Measurements from ENCODE around the gene ADAMTS2. TPM values are rescaled to one million over a fixed set of nuclear protein-coding genes. Genes with fewer than 3 reads are reported as not detected.
A peak's percentile ranks its signal among the peaks of the same experiment; 100 is the strongest.

Gene ADAMTS2
- total and polyA plus RNA-seq, 12 donors = 4.3 to 70.3 (median 22.4) TPM

DNA sequence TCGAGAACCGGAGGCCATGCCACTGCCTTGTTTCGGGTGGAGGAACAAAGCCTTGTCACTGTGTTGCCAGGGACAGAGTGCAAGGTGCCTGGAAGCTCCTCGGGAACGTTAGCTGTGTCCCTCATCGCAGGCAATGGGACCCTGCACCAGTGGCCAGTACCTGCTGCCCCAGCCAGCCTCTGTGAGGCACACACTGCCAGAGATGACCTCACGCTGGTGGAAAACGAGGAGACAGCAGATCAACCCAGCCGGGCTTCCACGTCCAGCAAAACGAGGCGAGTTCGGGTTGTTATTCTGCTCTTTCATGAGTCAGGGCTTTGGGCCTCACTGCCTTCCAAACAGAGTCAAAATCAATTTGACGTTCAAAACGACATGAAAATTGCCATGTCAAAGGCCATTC, 104.1 kb downstream of the ADAMTS2 start:
- Histone ChIP-seq H3K27ac (peak overlapping the region in 1 of 5 donors; percentile 50), H3K27me3 (no peaks in the 10 kb centered on the region), H3K36me3 (replicated peaks in 1 of 2) (no peaks in the 10 kb centered on the region), H3K4me1 (replicated peaks in 1 of 2) (peaks cover 0 to 12% of the 10 kb centered on the region in 2 donors), H3K9me3 (replicated peaks in 1 of 3) (no peaks in the 10 kb centered on the region), H3K4me3 (no peak overlapping the region)
- intact Hi-C loops (cut with DNase I) = no loop called here
- DNase-seq = peak in 1 of 7 donors; percentile 18
- TF ChIP-seq, protein P1, sequence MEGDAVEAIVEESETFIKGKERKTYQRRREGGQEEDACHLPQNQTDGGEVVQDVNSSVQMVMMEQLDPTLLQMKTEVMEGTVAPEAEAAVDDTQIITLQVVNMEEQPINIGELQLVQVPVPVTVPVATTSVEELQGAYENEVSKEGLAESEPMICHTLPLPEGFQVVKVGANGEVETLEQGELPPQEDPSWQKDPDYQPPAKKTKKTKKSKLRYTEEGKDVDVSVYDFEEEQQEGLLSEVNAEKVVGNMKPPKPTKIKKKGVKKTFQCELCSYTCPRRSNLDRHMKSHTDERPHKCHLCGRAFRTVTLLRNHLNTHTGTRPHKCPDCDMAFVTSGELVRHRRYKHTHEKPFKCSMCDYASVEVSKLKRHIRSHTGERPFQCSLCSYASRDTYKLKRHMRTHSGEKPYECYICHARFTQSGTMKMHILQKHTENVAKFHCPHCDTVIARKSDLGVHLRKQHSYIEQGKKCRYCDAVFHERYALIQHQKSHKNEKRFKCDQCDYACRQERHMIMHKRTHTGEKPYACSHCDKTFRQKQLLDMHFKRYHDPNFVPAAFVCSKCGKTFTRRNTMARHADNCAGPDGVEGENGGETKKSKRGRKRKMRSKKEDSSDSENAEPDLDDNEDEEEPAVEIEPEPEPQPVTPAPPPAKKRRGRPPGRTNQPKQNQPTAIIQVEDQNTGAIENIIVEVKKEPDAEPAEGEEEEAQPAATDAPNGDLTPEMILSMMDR (IDR thresholded peaks at IDR 0.05) = no peak
- TF ChIP-seq POLR2A (IDR thresholded peaks at IDR 0.05) = no peak
- 77 to 82% (median 81%) methylated on average over 14 to 15 of the region's 15 CpGs for WGBS, 4 donors

DNA sequence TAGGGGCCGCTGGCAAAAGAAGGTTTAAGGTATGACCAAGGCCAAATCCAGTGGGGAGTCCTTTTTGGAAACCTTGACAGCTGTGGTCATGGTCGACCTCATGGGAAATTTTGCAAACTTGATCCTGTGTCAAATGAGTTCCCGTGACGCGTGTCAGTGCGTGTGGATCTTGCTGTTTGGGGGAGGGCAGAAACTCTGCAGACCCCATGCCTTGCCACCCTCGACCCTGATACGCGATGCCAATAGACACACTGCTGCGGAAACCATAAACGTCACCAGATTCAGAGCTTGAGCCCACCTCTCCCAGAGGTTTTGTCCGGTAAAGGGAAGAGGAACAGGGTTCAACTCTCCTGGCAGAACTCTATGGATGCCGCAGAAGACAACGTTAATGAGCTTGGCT, 104.7 kb downstream of the ADAMTS2 start:
- H3K4me1 ChIP-seq (replicated peaks in 1 of 2) = peaks cover 0 to 12% of the 10 kb centered on the region in 2 donors
- TF ChIP-seq POLR2A (IDR thresholded peaks at IDR 0.05) = no peak
- TF ChIP-seq, protein P1 (IDR thresholded peaks at IDR 0.05) = no peak
- no peak overlapping the region for H3K4me3 ChIP-seq
- peak overlapping the region in 1 of 5 donors; percentile 50 for H3K27ac ChIP-seq
- DNase-seq = peak in 1 of 7 donors; percentile 6
- H3K36me3 ChIP-seq (replicated peaks in 1 of 2) = no peaks in the 10 kb centered on the region
- 83 to 91% (median 89%) methylated on average over 9 to 14 of the region's 14 CpGs for WGBS, 4 donors
- no peaks in the 10 kb centered on the region for H3K27me3 ChIP-seq
- intact Hi-C loops (cut with DNase I) = no loop called here
- no peaks in the 10 kb centered on the region for H3K9me3 ChIP-seq (replicated peaks in 1 of 3)

DNA sequence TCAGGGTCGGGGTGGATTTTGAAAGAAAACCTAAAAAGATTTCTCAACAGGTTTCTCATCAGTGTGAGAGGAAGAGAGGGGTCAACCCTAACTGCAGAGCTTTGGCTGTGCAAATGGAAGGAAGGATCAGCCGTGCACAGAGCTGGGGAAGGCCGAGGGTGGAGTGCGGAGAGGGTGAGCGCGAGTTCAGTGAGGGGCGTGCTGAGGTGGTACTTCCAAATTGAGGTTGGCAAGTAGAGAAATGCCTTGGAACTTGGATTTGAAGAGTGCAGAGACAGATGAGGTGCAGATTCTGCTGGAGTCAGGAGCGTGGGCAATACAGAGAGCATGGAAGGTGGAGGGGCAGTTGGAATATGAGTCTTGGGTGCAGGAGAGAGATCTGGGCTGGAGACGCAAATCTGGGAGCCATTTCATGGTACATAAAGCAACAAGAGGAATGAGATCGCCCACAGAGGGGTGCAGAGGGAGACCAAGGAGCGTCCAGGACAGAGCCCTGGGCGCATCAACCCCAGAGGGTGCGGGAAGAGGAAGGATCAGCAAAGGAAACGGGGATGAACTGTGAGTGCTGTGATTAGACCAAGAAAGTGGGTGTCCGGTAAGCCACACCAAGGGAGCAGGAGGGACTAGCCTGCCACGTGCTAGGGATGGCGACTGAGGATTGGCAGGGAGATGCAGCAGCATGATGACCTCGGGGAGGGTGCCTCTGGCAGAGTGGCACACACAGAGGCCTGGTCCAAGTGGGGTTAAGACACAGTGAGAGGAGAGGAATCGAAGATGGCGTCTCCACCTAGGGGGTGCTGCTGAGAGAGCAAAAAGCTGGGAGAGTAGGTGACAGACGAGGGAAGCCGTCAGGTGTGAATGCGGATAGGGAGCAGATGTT, 105.8 kb downstream of the ADAMTS2 start:
- no peak for TF ChIP-seq POLR2A (IDR thresholded peaks at IDR 0.05)
- TF ChIP-seq, protein P1 (IDR thresholded peaks at IDR 0.05) = no peak
- no peaks in the 10 kb centered on the region for H3K27me3 ChIP-seq
- H3K9me3 ChIP-seq (replicated peaks in 1 of 3) = no peaks in the 10 kb centered on the region
- H3K27ac ChIP-seq = no peak overlapping the region
- no peaks in the 10 kb centered on the region for H3K36me3 ChIP-seq (replicated peaks in 1 of 2)
- peak in 1 of 7 donors; percentile 5 for DNase-seq
- H3K4me3 ChIP-seq = no peak overlapping the region
- H3K4me1 ChIP-seq (replicated peaks in 1 of 2) = peaks cover 0 to 12% of the 10 kb centered on the region in 2 donors
- WGBS, 4 donors = 87 to 93% (median 90%) methylated on average over 23 of the region's 23 CpGs
- intact Hi-C loops (cut with DNase I) = no loop called here

DNA sequence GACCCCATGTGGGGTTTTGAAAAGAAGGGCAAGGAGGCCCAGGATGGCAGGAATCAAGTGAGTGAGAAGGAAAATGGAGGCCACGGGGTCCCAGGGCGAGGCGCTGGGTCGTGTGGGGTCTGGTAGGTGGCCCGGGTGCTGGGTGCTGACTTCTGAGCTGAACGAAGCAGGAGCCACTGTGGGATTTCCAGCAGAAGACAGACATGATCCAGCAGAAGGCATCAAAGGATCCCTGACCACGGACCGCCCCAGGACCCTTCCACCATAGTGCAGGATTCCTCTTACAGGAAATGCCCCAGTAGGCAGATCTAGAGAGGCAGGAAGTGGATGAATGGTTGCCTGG, 106.7 kb downstream of the ADAMTS2 start:
- peaks cover 0 to 6% of the 10 kb centered on the region in 2 donors for H3K4me1 ChIP-seq (replicated peaks in 1 of 2)
- TF ChIP-seq, protein P1 (IDR thresholded peaks at IDR 0.05) = no peak
- no peak for TF ChIP-seq POLR2A (IDR thresholded peaks at IDR 0.05)
- no peaks in the 10 kb centered on the region for H3K36me3 ChIP-seq (replicated peaks in 1 of 2)
- no peaks in the 10 kb centered on the region for H3K9me3 ChIP-seq (replicated peaks in 1 of 3)
- H3K27ac ChIP-seq = no peak overlapping the region
- intact Hi-C loops (cut with DNase I) = no loop called here
- H3K4me3 ChIP-seq = no peak overlapping the region
- no peaks in the 10 kb centered on the region for H3K27me3 ChIP-seq
- no peak for DNase-seq
- WGBS, 4 donors = 83 to 93% (median 89%) methylated on average over 8 of the region's 8 CpGs
